Measurements from ENCODE around the gene YAE1.
A peak's percentile ranks its signal among the peaks of the same experiment; 100 is the strongest.
"Not testable (repeated sequence)": the region's sequence is repeated elsewhere in the genome, so short reads cannot be mapped to it uniquely, and the experiment has no call there.

Gene YAE1

GRCh38 chr7:39566023-39566921 is at the start of gene YAE1:
Gene YAE1 (plus strand): TSS chr7:39566404. CDS start chr7:39566419, 15 bp downstream.
- DNase-seq (ENCODE audit: low read depth in 2 of 2) = peak; percentile 53 to 55

- DNase-seq (ENCODE audit: low read depth in 2 of 2) = no peak
Observed at GRCh38 chr7:39516498-39516897, 49.7 kb upstream of the YAE1 start.

GRCh38 chr7:39517240-39517639 is 49.0 kb upstream of the YAE1 start:
- DNase-seq (ENCODE audit: low read depth in 2 of 2) = no peak

GRCh38 chr7:39525926-39526325 is 40.3 kb upstream of the YAE1 start:
- no peak for DNase-seq (ENCODE audit: low read depth in 2 of 2)

GRCh38 chr7:39526666-39527065 is 39.5 kb upstream of the YAE1 start:
- no peak for DNase-seq (ENCODE audit: low read depth in 2 of 2)

- DNase-seq (ENCODE audit: low read depth in 2 of 2) = no peak
Observed at GRCh38 chr7:39527296-39527695, 38.9 kb upstream of the YAE1 start.

- DNase-seq (ENCODE audit: low read depth in 2 of 2) = no peak
Observed at GRCh38 chr7:39527951-39528350, 38.3 kb upstream of the YAE1 start.

GRCh38 chr7:39528849-39529248 is 37.4 kb upstream of the YAE1 start:
- no peak for DNase-seq (ENCODE audit: low read depth in 2 of 2)

GRCh38 chr7:39529582-39529981 is 36.6 kb upstream of the YAE1 start:
- no peak for DNase-seq (ENCODE audit: low read depth in 2 of 2)

GRCh38 chr7:39530971-39531370 is 35.2 kb upstream of the YAE1 start:
- DNase-seq (ENCODE audit: low read depth in 2 of 2) = no peak

GRCh38 chr7:39531818-39532217 is 34.4 kb upstream of the YAE1 start:
- no peak for DNase-seq (ENCODE audit: low read depth in 2 of 2)

- DNase-seq (ENCODE audit: low read depth in 2 of 2) = no peak
Observed at GRCh38 chr7:39532832-39533231, 33.4 kb upstream of the YAE1 start.

- DNase-seq (ENCODE audit: low read depth in 2 of 2) = no peak
Observed at GRCh38 chr7:39534599-39534998, 31.6 kb upstream of the YAE1 start.

GRCh38 chr7:39535064-39535463 is 31.1 kb upstream of the YAE1 start:
- DNase-seq (ENCODE audit: low read depth in 2 of 2) = no peak

GRCh38 chr7:39535720-39536119 is 30.5 kb upstream of the YAE1 start:
- no peak for DNase-seq (ENCODE audit: low read depth in 2 of 2)

GRCh38 chr7:39536951-39537350 is 29.3 kb upstream of the YAE1 start:
- DNase-seq (ENCODE audit: low read depth in 2 of 2) = no peak

GRCh38 chr7:39539816-39540215 is 26.4 kb upstream of the YAE1 start:
- no peak for DNase-seq (ENCODE audit: low read depth in 2 of 2)

- DNase-seq (ENCODE audit: low read depth in 2 of 2) = no peak
Observed at GRCh38 chr7:39540320-39540719, 25.9 kb upstream of the YAE1 start.

GRCh38 chr7:39541511-39541910 is 24.7 kb upstream of the YAE1 start:
- no peak for DNase-seq (ENCODE audit: low read depth in 2 of 2)

GRCh38 chr7:39544774-39545173 is 21.4 kb upstream of the YAE1 start:
- not testable (repeated sequence) for DNase-seq (ENCODE audit: low read depth in 2 of 2)

GRCh38 chr7:39547336-39547735 is 18.9 kb upstream of the YAE1 start:
- DNase-seq (ENCODE audit: low read depth in 2 of 2) = no peak

GRCh38 chr7:39550411-39550810 is 15.8 kb upstream of the YAE1 start:
- no peak for DNase-seq (ENCODE audit: low read depth in 2 of 2)

GRCh38 chr7:39553436-39553835 is 12.8 kb upstream of the YAE1 start:
- DNase-seq (ENCODE audit: low read depth in 2 of 2) = no peak
